Stimulated activated CD4-positive, alpha-beta T cell treated with anti-CD3 and anti-CD28 coated beads, Interleukin-2, amount 100 ng/mL, for 48 hours (primary cell): ENCODE results near the gene ATP8B3.
"Not testable (repeated sequence)": the region's sequence is repeated elsewhere in the genome, so short reads cannot be mapped to it uniquely, and the experiment has no call there.

Experiments
- DNase-seq, 2 donors: peaks; one replicate each; pipeline ENCODE4 v3.0.0-alpha.2; 2020

The ATP8B3 gene

GRCh38 chr19:1815605-1816529 is 3.8 kb upstream of the ATP8B3 start:
- DNase-seq: no peak

- no peak for DNase-seq
Measured at GRCh38 chr19:1814833-1815604, 2.9 kb upstream of the ATP8B3 start.

GRCh38 chr19:1814391-1814790 is 2.3 kb upstream of the ATP8B3 start:
- no peak for DNase-seq

- no peak for DNase-seq
Measured at GRCh38 chr19:1813192-1814182, 1.4 kb upstream of the ATP8B3 start.

GRCh38 chr19:1812426-1813191 is 533 bp upstream of the ATP8B3 start:
- DNase-seq: peak; percentile 78 to 79

- peak; percentile 41 to 52 for DNase-seq
Measured at GRCh38 chr19:1811472-1811894, 593 bp downstream of the ATP8B3 start.

GRCh38 chr19:1810439-1811160 is 1.5 kb downstream of the ATP8B3 start:
- DNase-seq: no peak

GRCh38 chr19:1809678-1810077 is 2.4 kb downstream of the ATP8B3 start:
- DNase-seq: no peak

- DNase-seq: no peak
Measured at GRCh38 chr19:1808395-1808731, 3.7 kb downstream of the ATP8B3 start.

GRCh38 chr19:1807695-1808394 is 4.2 kb downstream of the ATP8B3 start:
- DNase-seq: no peak

GRCh38 chr19:1807030-1807694 is 4.9 kb downstream of the ATP8B3 start:
- DNase-seq: no peak

- no peak for DNase-seq
Measured at GRCh38 chr19:1806184-1807029, 5.7 kb downstream of the ATP8B3 start.

- no peak for DNase-seq
Measured at GRCh38 chr19:1805401-1806183, 6.5 kb downstream of the ATP8B3 start.

- DNase-seq: no peak
Measured at GRCh38 chr19:1804858-1805257, 7.2 kb downstream of the ATP8B3 start.

- no peak for DNase-seq
Measured at GRCh38 chr19:1799695-1800342, 12.3 kb downstream of the ATP8B3 start.

GRCh38 chr19:1797313-1797712 is 14.8 kb downstream of the ATP8B3 start:
- DNase-seq: not testable (repeated sequence)

- DNase-seq: no peak
Measured at GRCh38 chr19:1796395-1797142, 15.5 kb downstream of the ATP8B3 start.
